Thyroid gland (tissue), 4 donors: ENCODE results near the gene CFL2. TPM values are rescaled to one million over a fixed set of nuclear protein-coding genes. Genes with fewer than 3 reads are reported as not detected.

Experiments
- DNase-seq, 2 donors: peaks; one replicate each; pipeline ENCODE4 v3.0.0-alpha.2; 2019
- H3K27ac ChIP-seq, 3 donors: fragments of 200-600 bp; sonication (generic); 1 replicate in 2 of 3; 2 replicates in 1 of 3; pipeline ENCODE4 v1.5.1; 2016 to 2019; ENCODE audit warnings: mild to moderate bottlenecking in 1 of 3, moderate library complexity in 1 of 3
- H3K27me3 ChIP-seq: fragments of 200-600 bp; sonication (generic); one replicate; pipeline ENCODE4 v1.5.1; 2019
- H3K36me3 ChIP-seq, 2 donors: fragments of 200-600 bp; sonication (generic); one replicate each; pipeline ENCODE4 v1.5.1; 2016 to 2019
- H3K4me1 ChIP-seq, 2 donors: fragments of 200-600 bp; sonication (generic); one replicate each; pipeline ENCODE4 v1.5.1; 2017 to 2019
- H3K4me3 ChIP-seq, 3 donors: fragments of 200-600 bp; sonication (generic); replicated peaks in 1 of 3; 1 replicate in 2 of 3; 2 replicates in 1 of 3; pipeline ENCODE4 v1.5.1; 2016; ENCODE audit warnings: mild to moderate bottlenecking in 1 of 3
- H3K9me3 ChIP-seq: fragments of 200-600 bp; sonication (generic); one replicate; pipeline ENCODE4 v1.5.1; 2017
- POLR2A ChIP-seq, 2 donors: fragments of 450-650 bp; IDR thresholded peaks; one replicate each; pipeline ENCODE4 v1.6.1; 2017; ENCODE audit warnings: antibody characterized with exemption in 2 of 2, mild to moderate bottlenecking in 2 of 2, moderate library complexity in 1 of 2
- WGBS, 2 donors: methylation state at CpG; one replicate each; pipeline ENCODE4 v1.1.5; 2017; 5-methylcytosine and 5-hydroxymethylcytosine counted together
- intact Hi-C: fragments of 100-400 bp; cut with DNase I; formaldehyde crosslinking; loops from one replicate; pipeline ENCODE4 v1.15.1; 2023
- total RNA-seq, 4 donors: library from RNA; depleted of rRNA; stranded (reverse); fragments of >200 nt; gene quantifications; one replicate each; pipeline ENCODE4 v1.2.3, GENCODE V29; 2016
- TF ChIP-seq, protein P1 (sequence below), 6 experiments: fragments of 200-600 bp in 3 of 6; fragments of 450-650 bp in 3 of 6; sonication (generic) in 3 of 6; IDR thresholded peaks; one replicate each; pipeline ENCODE4 v1.5.1; 2016 to 2019; ENCODE audit warnings: antibody characterized with exemption in 6 of 6, mild to moderate bottlenecking in 2 of 6, inconsistent platforms in 1 of 6, moderate library complexity in 1 of 6

CFL2 gene
- total RNA-seq, 4 donors from 2014 or later, result 33.0 to 75.7 (median 41.4) TPM

- H3K9me3 ChIP-seq, result no peaks in the 10 kb centered on the region
- WGBS, 2 donors, result 83 to 87% methylated on average over 1 of the region's 1 CpG
- H3K36me3 ChIP-seq, result no peaks in the 10 kb centered on the region
- TF ChIP-seq, protein P1, sequence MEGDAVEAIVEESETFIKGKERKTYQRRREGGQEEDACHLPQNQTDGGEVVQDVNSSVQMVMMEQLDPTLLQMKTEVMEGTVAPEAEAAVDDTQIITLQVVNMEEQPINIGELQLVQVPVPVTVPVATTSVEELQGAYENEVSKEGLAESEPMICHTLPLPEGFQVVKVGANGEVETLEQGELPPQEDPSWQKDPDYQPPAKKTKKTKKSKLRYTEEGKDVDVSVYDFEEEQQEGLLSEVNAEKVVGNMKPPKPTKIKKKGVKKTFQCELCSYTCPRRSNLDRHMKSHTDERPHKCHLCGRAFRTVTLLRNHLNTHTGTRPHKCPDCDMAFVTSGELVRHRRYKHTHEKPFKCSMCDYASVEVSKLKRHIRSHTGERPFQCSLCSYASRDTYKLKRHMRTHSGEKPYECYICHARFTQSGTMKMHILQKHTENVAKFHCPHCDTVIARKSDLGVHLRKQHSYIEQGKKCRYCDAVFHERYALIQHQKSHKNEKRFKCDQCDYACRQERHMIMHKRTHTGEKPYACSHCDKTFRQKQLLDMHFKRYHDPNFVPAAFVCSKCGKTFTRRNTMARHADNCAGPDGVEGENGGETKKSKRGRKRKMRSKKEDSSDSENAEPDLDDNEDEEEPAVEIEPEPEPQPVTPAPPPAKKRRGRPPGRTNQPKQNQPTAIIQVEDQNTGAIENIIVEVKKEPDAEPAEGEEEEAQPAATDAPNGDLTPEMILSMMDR (IDR thresholded peaks at IDR 0.05), result no peak
- TF ChIP-seq POLR2A (IDR thresholded peaks at IDR 0.05), result no peak
- no peaks in the 10 kb centered on the region for H3K27me3 ChIP-seq
- intact Hi-C loops, result loop anchor here (2.0 kb wide), 1 partner anchor 49 kb away; no protein-coding TSS in a partner anchor
- no peaks in the 10 kb centered on the region for H3K4me1 ChIP-seq
- H3K4me3 ChIP-seq, result no peak overlapping the region
- no peak for DNase-seq
- H3K27ac ChIP-seq, result no peak overlapping the region
Measured at GRCh38 chr14:34673702-34674101, 40.7 kb downstream of the CFL2 start.

- TF ChIP-seq, protein P1 (IDR thresholded peaks at IDR 0.05), result no peak
- TF ChIP-seq POLR2A (IDR thresholded peaks at IDR 0.05), result no peak
- intact Hi-C loops, result loop anchor here (2.0 kb wide), 1 partner anchor 51 kb away; no protein-coding TSS in a partner anchor
- H3K27ac ChIP-seq, result no peak overlapping the region
- no peaks in the 10 kb centered on the region for H3K9me3 ChIP-seq
- no peaks in the 10 kb centered on the region for H3K4me1 ChIP-seq
- H3K27me3 ChIP-seq, result no peaks in the 10 kb centered on the region
- no peak for DNase-seq
- 70 to 72% methylated on average over 6 of the region's 6 CpGs for WGBS, 2 donors
- no peak overlapping the region for H3K4me3 ChIP-seq
- no peaks in the 10 kb centered on the region for H3K36me3 ChIP-seq
Measured at GRCh38 chr14:34671716-34672115, 42.7 kb downstream of the CFL2 start.

- Histone ChIP-seq H3K27ac (no peak overlapping the region), H3K4me3 (no peak overlapping the region), H3K4me1 (no peaks in the 10 kb centered on the region), H3K27me3 (no peaks in the 10 kb centered on the region), H3K36me3 (no peaks in the 10 kb centered on the region), H3K9me3 (no peaks in the 10 kb centered on the region)
- TF ChIP-seq, protein P1 (IDR thresholded peaks at IDR 0.05), result no peak
- no peak for TF ChIP-seq POLR2A (IDR thresholded peaks at IDR 0.05)
- WGBS, 2 donors, result 84 to 95% methylated on average over 2 of the region's 2 CpGs
- no peak for DNase-seq
- intact Hi-C loops, result no loop called here
Measured at GRCh38 chr14:34668111-34668510, 46.3 kb downstream of the CFL2 start.

DNA sequence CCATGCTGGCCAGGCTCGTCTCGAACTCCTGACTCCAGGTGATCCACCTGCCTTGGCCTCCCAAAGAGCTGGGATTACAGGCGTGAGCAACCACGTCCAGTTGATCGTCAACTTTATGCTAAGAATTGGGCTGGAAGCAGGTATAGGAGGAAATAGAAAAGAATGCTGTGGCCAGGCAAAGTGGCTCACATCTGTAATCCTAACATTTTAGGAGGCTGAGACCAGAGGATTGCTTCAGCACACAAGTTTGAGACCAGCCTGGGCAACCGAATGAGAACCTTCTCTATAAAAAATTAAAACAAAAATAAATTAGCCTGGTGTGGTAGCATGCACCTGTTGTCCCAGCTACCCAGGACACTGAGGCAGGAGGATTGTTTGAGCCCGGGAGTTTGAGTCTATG lies 47.4 kb downstream of the CFL2 start:
- Histone ChIP-seq H3K4me3 (no peak overlapping the region), H3K27ac (no peak overlapping the region), H3K4me1 (no peaks in the 10 kb centered on the region), H3K9me3 (no peaks in the 10 kb centered on the region), H3K27me3 (no peaks in the 10 kb centered on the region), H3K36me3 (no peaks in the 10 kb centered on the region)
- intact Hi-C loops, result no loop called here
- WGBS, 2 donors, result 94% methylated on average over 7 of the region's 7 CpGs
- no peak for DNase-seq
- TF ChIP-seq, protein P1 (IDR thresholded peaks at IDR 0.05), result no peak
- no peak for TF ChIP-seq POLR2A (IDR thresholded peaks at IDR 0.05)

GRCh38 chr14:34665785-34666435 lies 48.5 kb downstream of the CFL2 start:
- WGBS, 2 donors, result 43 to 66% methylated on average over 2 of the region's 2 CpGs
- intact Hi-C loops, result no loop called here
- DNase-seq, result peak in 1 of 2 donors; percentile 3

More at GRCh38 chr14:34665785-34666435, 48.5 kb downstream of the CFL2 start:
- TF ChIP-seq POLR2A (IDR thresholded peaks at IDR 0.05), result no peak
- TF ChIP-seq, protein P1 (IDR thresholded peaks at IDR 0.05), result no peak
- no peaks in the 10 kb centered on the region for H3K27me3 ChIP-seq
- H3K27ac ChIP-seq, result no peak overlapping the region
- H3K4me1 ChIP-seq, result no peaks in the 10 kb centered on the region
- H3K36me3 ChIP-seq, result no peaks in the 10 kb centered on the region
- no peaks in the 10 kb centered on the region for H3K9me3 ChIP-seq
- no peak overlapping the region for H3K4me3 ChIP-seq
